A549 (cell line): ENCODE results near the gene PRTN3. TPM values are rescaled to one million over a fixed set of nuclear protein-coding genes. Genes with fewer than 3 reads are reported as not detected.

Experiments used
- ATAC-seq, 2 experiments: fragments of 200-7000 bp in 1 of 2; fragments of >200 bp in 1 of 2; cut with Nextera tagmentation in 1 of 2; cut with Tn5 transposase in 1 of 2; 3 replicates each; pipeline versions ENCODE4 v1.8.0 to v1.9.1; 2018 to 2020; ENCODE audit warnings: mild to moderate bottlenecking in 1 of 2, moderate library complexity in 1 of 2
- CTCF ChIA-PET: fragments of 300-600 bp; sonication (Branson Sonifier 250); formaldehyde crosslinking; extraction: SDS; loops from one replicate; lab custom pipeline; 2021; ENCODE audit warnings: antibody characterized with exemption, inconsistent platforms; lab: Yijun Ruan, JAX
- POLR2A ChIA-PET: fragments of 350-600 bp; formaldehyde crosslinking; extraction: SDS; loops from one replicate; lab custom pipeline; 2021; ENCODE audit warnings: antibody characterized with exemption, inconsistent platforms; lab: Yijun Ruan, JAX
- DNase-seq, 2 experiments: peaks; one replicate each; pipeline versions ENCODE4 v3.0.0 to v3.0.0-alpha.2; 2011 to 2016; ENCODE audit warnings: low read depth in 1 of 2, low spot score in 1 of 2
- FAIRE-seq: peaks from 2 replicates; lab custom pipeline; 2011; peaks lifted over from hg19 to GRCh38; lab: Jason Lieb, UNC
- H3K27ac ChIP-seq, 2 experiments: fragments of >200 bp; sonication (Bioruptor Twin); formaldehyde crosslinking; 3 replicates each; pipeline ENCODE4 v1.5.1; 2016 to 2017
- H3K4me1 ChIP-seq: fragments of >200 bp; sonication (Bioruptor Twin); formaldehyde crosslinking; 3 replicates; pipeline ENCODE4 v1.6.1; 2016
- H3K4me2 ChIP-seq: fragments of >200 bp; sonication (Bioruptor Twin); formaldehyde crosslinking; 3 replicates; pipeline ENCODE4 v1.6.1; 2016
- H3K4me3 ChIP-seq: fragments of >200 bp; sonication (Bioruptor Twin); formaldehyde crosslinking; 3 replicates; pipeline ENCODE4 v1.5.1; 2016
- H3K9me3 ChIP-seq: fragments of >200 bp; sonication (Bioruptor Twin); formaldehyde crosslinking; 3 replicates; pipeline ENCODE4 v1.6.1; 2016
- FOSB ChIP-seq: fragments of 250-450 bp; sonication (Bioruptor Pico); IDR thresholded peaks from 2 replicates; pipeline ENCODE4 v1.5.0; 2020; ENCODE audit warnings: mild to moderate bottlenecking, moderate library complexity
- HDAC2 ChIP-seq: fragments of 200-600 bp; sonication (generic); IDR thresholded peaks from 2 replicates; pipeline ENCODE4 v1.6.1; 2016
- HEYL ChIP-seq: fragments of 250-450 bp; sonication (Bioruptor Pico); IDR thresholded peaks from 2 replicates; pipeline ENCODE4 v1.8.0; 2021; ENCODE audit warnings: mild to moderate bottlenecking, moderate library complexity
- MAFK ChIP-seq: fragments of 450-650 bp; IDR thresholded peaks from 2 replicates; pipeline ENCODE4 v1.6.1; 2014; ENCODE audit not compliant: partially characterized antibody
- MYC ChIP-seq: IDR thresholded peaks from 2 replicates; pipeline ENCODE4 v1.6.1; 2012; ENCODE audit warnings: mild to moderate bottlenecking, inconsistent platforms, low read length, improper control_type of control experiment, borderline replicate concordance
- RAD21 ChIP-seq, 2 experiments: fragments of >200 bp in 1 of 2; sonication (Bioruptor Twin) in 1 of 2; formaldehyde crosslinking in 1 of 2; IDR thresholded peaks in 1 of 2; conservative IDR thresholded peaks in 1 of 2; 2 replicates in 1 of 2; 3 replicates in 1 of 2; pipeline ENCODE4 v1.6.1; 2012 to 2018; ENCODE audit warnings: inconsistent platforms in 1 of 2
- RNF2 ChIP-seq: fragments of 200-600 bp; sonication (generic); IDR thresholded peaks from 2 replicates; pipeline ENCODE4 v1.6.1; 2016; ENCODE audit warnings: low read depth, mild to moderate bottlenecking, antibody characterized with exemption, moderate library complexity, borderline replicate concordance
- TP53 ChIP-seq: fragments of 250-450 bp; sonication (Bioruptor Pico); IDR thresholded peaks from 2 replicates; pipeline ENCODE4 v1.5.0; 2021; ENCODE audit warnings: mild to moderate bottlenecking, moderate library complexity
- ZNF302 ChIP-seq: fragments of 250-450 bp; sonication (Bioruptor Pico); IDR thresholded peaks from 2 replicates; pipeline ENCODE4 v1.9.0; 2021; ENCODE audit warnings: inconsistent platforms, mild to moderate bottlenecking, moderate library complexity
- WGBS: methylation state at CpG from one replicate; pipeline ENCODE4 v1.1.6; 2017; ENCODE audit errors: missing lambda C conversion rate; 5-methylcytosine and 5-hydroxymethylcytosine counted together
- polyA plus RNA-seq, 4 experiments: library from polyadenylated mRNA; depleted of rRNA in 3 of 4; stranded (reverse); fragments of >200 nt; fragmentation: RNase III in 1 of 4; extraction: RNeasy Plus Mini Kit Qiagen cat#74134 plus additional on column Dnase treatment in 1 of 4; gene quantifications; 2 replicates in 3 of 4; 3 replicates in 1 of 4; pipeline ENCODE4 v1.2.3, GENCODE V29; 2011 to 2017
- TF ChIP-seq, protein P1 (sequence below): fragments of >200 bp; sonication (Bioruptor Twin); formaldehyde crosslinking; IDR thresholded peaks from 3 replicates; pipeline ENCODE4 v1.6.1; 2016
- TF ChIP-seq, protein P2 (sequence below): fragments of >200 bp; sonication (Bioruptor Twin); formaldehyde crosslinking; IDR thresholded peaks from 3 replicates; pipeline ENCODE4 v1.5.1; 2016

Gene PRTN3
- polyA plus RNA-seq, 2 of the 4 experiments (the other 2 are of a cell fraction) = 0.21 to 0.39 TPM

GRCh38 chr19:803686-804418 lies 36.9 kb upstream of the PRTN3 start:
- CTCF ChIA-PET = interaction anchor here (1.7 kb wide), 1 partner anchor 31 kb away, joined by 3 read pairs; no protein-coding TSS in a partner anchor
- no peak for FAIRE-seq

DNA sequence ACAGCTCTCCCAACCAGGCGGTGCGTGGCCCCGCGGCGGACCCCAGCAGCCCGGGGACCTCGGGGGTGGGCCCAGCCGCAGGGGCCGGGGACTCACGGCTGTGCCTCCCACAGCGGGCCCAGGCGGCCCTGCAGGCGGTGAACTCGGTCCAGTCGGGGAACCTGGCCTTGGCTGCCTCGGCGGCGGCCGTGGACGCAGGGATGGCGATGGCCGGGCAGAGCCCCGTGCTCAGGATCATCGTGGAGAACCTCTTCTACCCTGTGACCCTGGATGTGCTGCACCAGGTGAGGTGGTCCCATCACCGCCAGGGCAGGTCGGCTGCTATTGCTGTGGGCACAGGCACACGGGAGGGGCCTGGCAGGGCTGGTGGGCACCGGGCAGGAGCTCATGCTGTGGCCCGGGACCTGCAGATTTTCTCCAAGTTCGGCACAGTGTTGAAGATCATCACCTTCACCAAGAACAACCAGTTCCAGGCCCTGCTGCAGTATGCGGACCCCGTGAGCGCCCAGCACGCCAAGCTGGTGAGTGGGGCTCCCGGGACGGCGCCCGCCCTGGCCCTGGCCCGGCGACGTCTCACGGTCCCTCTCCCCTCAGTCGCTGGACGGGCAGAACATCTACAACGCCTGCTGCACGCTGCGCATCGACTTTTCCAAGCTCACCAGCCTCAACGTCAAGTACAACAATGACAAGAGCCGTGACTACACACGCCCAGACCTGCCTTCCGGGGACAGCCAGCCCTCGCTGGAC lies 36.2 kb upstream of the PRTN3 start:
- TF ChIP-seq, protein P1, sequence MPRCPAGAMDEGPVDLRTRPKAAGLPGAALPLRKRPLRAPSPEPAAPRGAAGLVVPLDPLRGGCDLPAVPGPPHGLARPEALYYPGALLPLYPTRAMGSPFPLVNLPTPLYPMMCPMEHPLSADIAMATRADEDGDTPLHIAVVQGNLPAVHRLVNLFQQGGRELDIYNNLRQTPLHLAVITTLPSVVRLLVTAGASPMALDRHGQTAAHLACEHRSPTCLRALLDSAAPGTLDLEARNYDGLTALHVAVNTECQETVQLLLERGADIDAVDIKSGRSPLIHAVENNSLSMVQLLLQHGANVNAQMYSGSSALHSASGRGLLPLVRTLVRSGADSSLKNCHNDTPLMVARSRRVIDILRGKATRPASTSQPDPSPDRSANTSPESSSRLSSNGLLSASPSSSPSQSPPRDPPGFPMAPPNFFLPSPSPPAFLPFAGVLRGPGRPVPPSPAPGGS = no peak
- TF ChIP-seq HDAC2 = no peak
- TF ChIP-seq RNF2 = no peak
- FAIRE-seq (no peak), ATAC-seq (no peak), DNase-seq (no peak)
- ChIA-PET POLR2A (interaction anchor here (0.5 kb wide), 1 partner anchor 31 kb away, joined by 3 read pairs; no protein-coding TSS in a partner anchor), CTCF (no interaction called here)
- Histone ChIP-seq H3K4me2 (no peak overlapping the region), H3K4me3 (no peak overlapping the region), H3K9me3 (no peaks in the 10 kb centered on the region), H3K27ac (no peak overlapping the region), H3K4me1 (peaks cover 40% of the 10 kb centered on the region)
- 97% methylated on average over 14 of the region's 53 CpGs for whole genome bisulfite sequencing

More at GRCh38 chr19:803686-804418, 36.9 kb upstream of the PRTN3 start:
- POLR2A ChIA-PET = interaction anchor here (0.5 to 1.3 kb wide), 2 partner anchors 30 to 52 kb away, joined by 3 to 4 read pairs; no protein-coding TSS in a partner anchor
- no peak overlapping the region for H3K27ac ChIP-seq
- WGBS = 93% methylated on average over 23 of the region's 31 CpGs
- H3K4me1 ChIP-seq = peaks cover 42% of the 10 kb centered on the region
- no peak overlapping the region for H3K4me3 ChIP-seq
- TF ChIP-seq RAD21 (conservative IDR thresholded peaks at IDR 0.05 in 1 of 2, IDR thresholded peaks at IDR 0.05 in 1 of 2) (no peak), HEYL (no peak)
- TF ChIP-seq, protein P2, sequence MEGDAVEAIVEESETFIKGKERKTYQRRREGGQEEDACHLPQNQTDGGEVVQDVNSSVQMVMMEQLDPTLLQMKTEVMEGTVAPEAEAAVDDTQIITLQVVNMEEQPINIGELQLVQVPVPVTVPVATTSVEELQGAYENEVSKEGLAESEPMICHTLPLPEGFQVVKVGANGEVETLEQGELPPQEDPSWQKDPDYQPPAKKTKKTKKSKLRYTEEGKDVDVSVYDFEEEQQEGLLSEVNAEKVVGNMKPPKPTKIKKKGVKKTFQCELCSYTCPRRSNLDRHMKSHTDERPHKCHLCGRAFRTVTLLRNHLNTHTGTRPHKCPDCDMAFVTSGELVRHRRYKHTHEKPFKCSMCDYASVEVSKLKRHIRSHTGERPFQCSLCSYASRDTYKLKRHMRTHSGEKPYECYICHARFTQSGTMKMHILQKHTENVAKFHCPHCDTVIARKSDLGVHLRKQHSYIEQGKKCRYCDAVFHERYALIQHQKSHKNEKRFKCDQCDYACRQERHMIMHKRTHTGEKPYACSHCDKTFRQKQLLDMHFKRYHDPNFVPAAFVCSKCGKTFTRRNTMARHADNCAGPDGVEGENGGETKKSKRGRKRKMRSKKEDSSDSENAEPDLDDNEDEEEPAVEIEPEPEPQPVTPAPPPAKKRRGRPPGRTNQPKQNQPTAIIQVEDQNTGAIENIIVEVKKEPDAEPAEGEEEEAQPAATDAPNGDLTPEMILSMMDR = no peak
- TF ChIP-seq, all 56 proteins: peak for 0
- ATAC-seq = no peak
- H3K4me2 ChIP-seq = no peak overlapping the region
- H3K9me3 ChIP-seq = no peaks in the 10 kb centered on the region
- DNase-seq = no peak

DNA sequence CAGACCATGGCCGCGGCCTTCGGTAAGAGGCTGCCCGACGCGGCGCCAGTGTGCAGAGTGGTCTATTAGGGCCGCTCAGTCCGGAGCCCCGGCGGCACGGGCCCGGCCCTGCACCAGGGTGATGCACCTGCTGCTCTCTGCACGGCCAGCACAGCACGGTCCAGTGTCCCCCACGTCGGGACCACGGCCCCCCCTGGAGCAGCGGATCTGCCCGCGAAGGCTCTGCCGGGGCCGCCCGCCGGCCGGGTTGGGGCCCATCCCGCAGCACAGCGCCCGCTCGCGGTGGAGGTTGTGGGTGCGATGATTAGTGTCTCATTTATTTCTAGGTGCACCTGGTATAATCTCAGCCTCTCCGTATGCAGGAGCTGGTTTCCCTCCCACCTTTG lies 35.6 kb upstream of the PRTN3 start:
- 98% methylated on average over 7 of the region's 33 CpGs for WGBS
- FAIRE-seq = no peak

More for the DNA sequence above, 35.6 kb upstream of the PRTN3 start:
- H3K4me1 ChIP-seq = peaks cover 34% of the 10 kb centered on the region
- DNase-seq (no peak), ATAC-seq (no peak)
- no peak overlapping the region for H3K27ac ChIP-seq
- CTCF ChIA-PET = no interaction called here
- no peak overlapping the region for H3K4me2 ChIP-seq
- H3K4me3 ChIP-seq = no peak overlapping the region
- no peaks in the 10 kb centered on the region for H3K9me3 ChIP-seq
- POLR2A ChIA-PET = no interaction called here
- TF ChIP-seq TP53 = no peak
- no peak for TF ChIP-seq ZNF302 (CRISPR knock-in tag)
- no peak for TF ChIP-seq FOSB (CRISPR knock-in tag)
- TF ChIP-seq, protein P2 = no peak
- TF ChIP-seq MYC = no peak
- no peak for TF ChIP-seq MAFK
